Adrenal gland (tissue), 5 donors: Measurements from ENCODE around the gene PDE4DIP.
"Not testable (repeated sequence)": the region's sequence is repeated elsewhere in the genome, so short reads cannot be mapped to it uniquely, and the experiment has no call there.

ENCODE experiments used
- POLR2A ChIP-seq, 2 donors: fragments of 450-650 bp; IDR thresholded peaks; one replicate each; pipeline ENCODE4 v1.6.1; 2017; ENCODE audit warnings: antibody characterized with exemption in 2 of 2, mild to moderate bottlenecking in 2 of 2, moderate library complexity in 1 of 2
- TF ChIP-seq, protein P1 (sequence below), 6 experiments: fragments of 450-650 bp in 4 of 6; fragments of 200-600 bp in 2 of 6; sonication (generic) in 1 of 6; IDR thresholded peaks; 1 replicate in 5 of 6; 2 replicates in 1 of 6; pipeline versions ENCODE4 v1.5.1 to v1.8.0; 2016 to 2021; ENCODE audit warnings: antibody characterized with exemption in 6 of 6, mild to moderate bottlenecking in 2 of 6, moderate library complexity in 1 of 6
- donor health status: DM: no; HTN: no; CAD: no.

DNA sequence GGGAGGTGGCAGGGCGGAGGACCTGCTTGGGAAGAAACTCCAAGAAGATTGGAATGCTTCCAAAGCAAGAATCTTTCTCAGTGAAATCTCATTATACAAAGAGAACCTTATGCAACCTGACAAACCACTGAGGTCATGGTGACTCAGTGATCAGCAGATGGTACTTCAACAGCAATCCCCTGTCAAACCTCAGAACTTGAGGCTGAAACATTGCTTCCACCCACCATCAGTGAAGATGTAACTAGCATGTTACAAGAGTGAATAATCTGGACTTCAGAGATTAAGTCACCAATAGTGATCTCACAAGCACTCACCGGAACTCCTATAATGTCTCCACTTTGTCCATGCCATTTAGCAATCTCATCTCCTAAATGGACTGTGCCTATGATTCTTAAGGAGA lies 148.1 kb downstream of the PDE4DIP start:
- not testable (repeated sequence) for TF ChIP-seq POLR2A (IDR thresholded peaks at IDR 0.05)
- TF ChIP-seq, protein P1, sequence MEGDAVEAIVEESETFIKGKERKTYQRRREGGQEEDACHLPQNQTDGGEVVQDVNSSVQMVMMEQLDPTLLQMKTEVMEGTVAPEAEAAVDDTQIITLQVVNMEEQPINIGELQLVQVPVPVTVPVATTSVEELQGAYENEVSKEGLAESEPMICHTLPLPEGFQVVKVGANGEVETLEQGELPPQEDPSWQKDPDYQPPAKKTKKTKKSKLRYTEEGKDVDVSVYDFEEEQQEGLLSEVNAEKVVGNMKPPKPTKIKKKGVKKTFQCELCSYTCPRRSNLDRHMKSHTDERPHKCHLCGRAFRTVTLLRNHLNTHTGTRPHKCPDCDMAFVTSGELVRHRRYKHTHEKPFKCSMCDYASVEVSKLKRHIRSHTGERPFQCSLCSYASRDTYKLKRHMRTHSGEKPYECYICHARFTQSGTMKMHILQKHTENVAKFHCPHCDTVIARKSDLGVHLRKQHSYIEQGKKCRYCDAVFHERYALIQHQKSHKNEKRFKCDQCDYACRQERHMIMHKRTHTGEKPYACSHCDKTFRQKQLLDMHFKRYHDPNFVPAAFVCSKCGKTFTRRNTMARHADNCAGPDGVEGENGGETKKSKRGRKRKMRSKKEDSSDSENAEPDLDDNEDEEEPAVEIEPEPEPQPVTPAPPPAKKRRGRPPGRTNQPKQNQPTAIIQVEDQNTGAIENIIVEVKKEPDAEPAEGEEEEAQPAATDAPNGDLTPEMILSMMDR (IDR thresholded peaks at IDR 0.05), result not testable (repeated sequence)
